Mesenchymal stem cell (in vitro differentiated cells and primary cell): ENCODE measurements around the gene ZNF160.

Source experiments
- DNase-seq: peaks from one replicate; pipeline ENCODE4 v3.0.0-alpha.2; 2013
- H2AFZ ChIP-seq: one replicate; pipeline ENCODE4 v1.6.1; 2013; ENCODE audit warnings: low read depth, mild to moderate bottlenecking, control low read depth, inconsistent platforms, low read length, moderate library complexity
- H2AK5ac ChIP-seq: 2 replicates; pipeline ENCODE4 v1.6.1; 2013; ENCODE audit warnings: low read length, moderate library complexity, mild to moderate bottlenecking, inconsistent platforms; ENCODE audit not compliant: severe bottlenecking
- H2BK120ac ChIP-seq: one replicate; pipeline ENCODE4 v1.6.1; 2013; ENCODE audit warnings: low read depth, mild to moderate bottlenecking, inconsistent platforms, low read length, moderate library complexity
- H2BK12ac ChIP-seq, 2 experiments: one replicate each; pipeline ENCODE4 v1.6.1; 2013; ENCODE audit warnings: inconsistent platforms in 2 of 2, low read length in 2 of 2, mild to moderate bottlenecking in 2 of 2, moderate library complexity in 2 of 2, control low read depth in 1 of 2
- H2BK15ac ChIP-seq: one replicate; pipeline ENCODE4 v1.6.1; 2013; ENCODE audit warnings: mild to moderate bottlenecking, low read depth, inconsistent platforms; ENCODE audit not compliant: poor library complexity, severe bottlenecking
- H2BK5ac ChIP-seq: 2 replicates; pipeline ENCODE4 v1.6.1; 2013; ENCODE audit warnings: low read depth, mild to moderate bottlenecking, low read length, control low read depth, inconsistent platforms; ENCODE audit not compliant: poor library complexity, severe bottlenecking
- H3K14ac ChIP-seq, 2 experiments: one replicate each; pipeline ENCODE4 v1.6.1; 2013; ENCODE audit warnings: inconsistent platforms in 2 of 2, low read length in 2 of 2, control low read depth in 1 of 2, mild to moderate bottlenecking in 1 of 2, moderate library complexity in 1 of 2
- H3K18ac ChIP-seq, 2 experiments: one replicate each; pipeline ENCODE4 v1.6.1; 2013; ENCODE audit warnings: inconsistent platforms in 2 of 2, low read length in 2 of 2, control low read depth in 1 of 2, low read depth in 1 of 2, mild to moderate bottlenecking in 1 of 2
- H3K23ac ChIP-seq, 2 experiments: one replicate each; pipeline ENCODE4 v1.6.1; 2013; ENCODE audit warnings: inconsistent platforms in 2 of 2, low read length in 2 of 2, mild to moderate bottlenecking in 2 of 2, moderate library complexity in 2 of 2, control low read depth in 1 of 2
- H3K27ac ChIP-seq: 2 replicates; pipeline ENCODE4 v1.5.1; 2013; ENCODE audit warnings: mild to moderate bottlenecking, moderate library complexity, low read length, control low read depth, inconsistent platforms; ENCODE audit not compliant: poor library complexity, severe bottlenecking
- H3K27me3 ChIP-seq, 2 experiments: 2 replicates each; pipeline versions ENCODE4 v1.6.1 to v1.7.0; 2013; ENCODE audit warnings: low read length in 2 of 2, mild to moderate bottlenecking in 2 of 2, moderate library complexity in 2 of 2, control low read depth in 1 of 2, inconsistent platforms in 1 of 2; ENCODE audit not compliant: control insufficient read depth in 1 of 2, insufficient read depth in 1 of 2
- H3K36me3 ChIP-seq, 2 experiments: 2 replicates each; pipeline versions ENCODE4 v1.6.1 to v1.7.0; 2013; ENCODE audit warnings: low read length in 2 of 2, control low read depth in 1 of 2, inconsistent platforms in 1 of 2, low read depth in 1 of 2, mild to moderate bottlenecking in 1 of 2; ENCODE audit not compliant: insufficient read depth in 2 of 2, control insufficient read depth in 1 of 2
- H3K4ac ChIP-seq, 2 experiments: one replicate each; pipeline ENCODE4 v1.6.1; 2013; ENCODE audit warnings: inconsistent platforms in 2 of 2, low read length in 2 of 2, mild to moderate bottlenecking in 2 of 2, moderate library complexity in 2 of 2, control low read depth in 1 of 2, low read depth in 1 of 2
- H3K4me1 ChIP-seq: 2 replicates; pipeline ENCODE4 v1.6.1; 2013; ENCODE audit warnings: low read depth, low read length, control low read depth; ENCODE audit not compliant: control insufficient read depth, insufficient read depth
- H3K4me2 ChIP-seq: 2 replicates; pipeline ENCODE4 v1.6.1; 2013; ENCODE audit warnings: low read length, mild to moderate bottlenecking, inconsistent platforms; ENCODE audit not compliant: poor library complexity, severe bottlenecking
- H3K4me3 ChIP-seq, 2 experiments: 2 replicates each; pipeline versions ENCODE4 v1.5.1 to v1.7.0; 2013; ENCODE audit warnings: low read length in 2 of 2, mild to moderate bottlenecking in 2 of 2, control low read depth in 1 of 2, low read depth in 1 of 2; ENCODE audit not compliant: insufficient read depth in 1 of 2
- H3K79me1 ChIP-seq: replicated peaks from 2 replicates; pipeline ENCODE4 v1.6.1; 2013; ENCODE audit warnings: mild to moderate bottlenecking, control low read depth, low read length, inconsistent platforms; ENCODE audit not compliant: poor library complexity, severe bottlenecking
- H3K9ac ChIP-seq: 2 replicates; pipeline ENCODE4 v1.7.0; 2013; ENCODE audit warnings: mild to moderate bottlenecking, low read length, moderate library complexity
- H3K9me3 ChIP-seq: 2 replicates; pipeline ENCODE4 v1.7.0; 2013; ENCODE audit warnings: mild to moderate bottlenecking, low read length; ENCODE audit not compliant: control insufficient read depth
- H4K8ac ChIP-seq: one replicate; pipeline ENCODE4 v1.6.1; 2013; ENCODE audit warnings: inconsistent platforms, mild to moderate bottlenecking, low read length, moderate library complexity
- H4K91ac ChIP-seq: one replicate; pipeline ENCODE4 v1.6.1; 2013; ENCODE audit warnings: mild to moderate bottlenecking, low read length, inconsistent platforms
- WGBS: methylation state at CpG from one replicate; pipeline ENCODE4 v1.1.7; 2013; ENCODE audit warnings: mixed read lengths; 5-methylcytosine and 5-hydroxymethylcytosine counted together

Gene ZNF160

GRCh38 chr19:53091413-53092254 lies 11.6 kb downstream of the ZNF160 start:
- WGBS = 83% methylated on average over 11 of the region's 19 CpGs
- peaks cover 9% of the 10 kb centered on the region for H3K9me3 ChIP-seq

DNA sequence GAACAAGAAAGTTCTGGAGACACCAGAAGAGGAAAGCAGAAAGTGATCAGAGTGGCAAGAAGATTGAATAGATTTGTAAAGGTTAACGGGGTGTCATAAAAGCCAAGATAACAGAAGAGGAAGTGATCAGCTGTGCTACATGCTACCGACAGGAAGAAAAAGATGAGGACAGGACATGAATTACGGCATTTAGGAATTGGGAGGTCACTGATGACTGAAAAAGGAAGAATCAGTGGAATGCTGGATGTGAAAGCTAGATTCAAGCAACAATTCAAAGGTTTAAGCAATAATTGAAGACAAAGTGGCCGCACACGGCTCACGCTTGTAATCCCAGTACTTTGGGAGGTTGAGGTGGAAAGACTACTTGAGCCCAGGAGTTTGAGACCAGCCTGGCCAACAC lies 15.1 kb downstream of the ZNF160 start:
- Histone ChIP-seq H3K9ac (no peak overlapping the region), H3K4ac (no peak overlapping the region), H2BK120ac (no peak overlapping the region), H4K91ac (no peak overlapping the region), H2BK15ac (no peak overlapping the region), H2BK5ac (no peak overlapping the region), H4K8ac (no peak overlapping the region), H3K14ac (no peak overlapping the region), H3K18ac (no peak overlapping the region), H3K4me3 (no peak overlapping the region), H2BK12ac (no peak overlapping the region), H3K27ac (no peak overlapping the region), H3K27me3 (no peaks in the 10 kb centered on the region), H3K9me3 (peaks cover 35% of the 10 kb centered on the region), H3K79me1 (peaks cover 31% of the 10 kb centered on the region), H2AFZ (no peak overlapping the region), H2AK5ac (no peak overlapping the region), H3K4me1 (no peaks in the 10 kb centered on the region), H3K23ac (no peak overlapping the region), H3K4me2 (no peak overlapping the region), H3K36me3 (peaks cover 66 to 97% of the 10 kb centered on the region in 2 experiments)
- WGBS = 89% methylated on average over 6 of the region's 6 CpGs
- DNase-seq = no peak

More at GRCh38 chr19:53091413-53092254, 11.6 kb downstream of the ZNF160 start:
- no peak for DNase-seq
- Histone ChIP-seq H2BK120ac (no peak overlapping the region), H2BK15ac (no peak overlapping the region), H3K27me3 (no peaks in the 10 kb centered on the region), H2BK12ac (no peak overlapping the region), H4K8ac (no peak overlapping the region), H3K79me1 (peaks cover 35% of the 10 kb centered on the region), H3K9ac (no peak overlapping the region), H3K4me3 (no peak overlapping the region), H3K36me3 (peaks cover 53 to 79% of the 10 kb centered on the region in 2 experiments), H2AK5ac (no peak overlapping the region), H3K4me1 (no peaks in the 10 kb centered on the region), H2BK5ac (no peak overlapping the region), H3K4ac (no peak overlapping the region), H3K18ac (no peak overlapping the region), H3K27ac (no peak overlapping the region), H4K91ac (no peak overlapping the region), H3K4me2 (no peak overlapping the region), H2AFZ (no peak overlapping the region), H3K23ac (no peak overlapping the region), H3K14ac (no peak overlapping the region)

GRCh38 chr19:53086949-53087348 lies 16.3 kb downstream of the ZNF160 start:
- no peak overlapping the region for H3K4me2 ChIP-seq
- no peak overlapping the region for H3K4me3 ChIP-seq
- no peak for DNase-seq

GRCh38 chr19:53085496-53085895 lies 17.7 kb downstream of the ZNF160 start:
- H3K9ac ChIP-seq = no peak overlapping the region
- H3K9me3 ChIP-seq = peaks cover 60% of the 10 kb centered on the region
- H3K4me3 ChIP-seq = no peak overlapping the region
- H3K18ac ChIP-seq = no peak overlapping the region
- DNase-seq = no peak
- no peak overlapping the region for H2BK5ac ChIP-seq
- H3K23ac ChIP-seq = no peak overlapping the region
- no peak overlapping the region for H3K4me2 ChIP-seq
- H4K91ac ChIP-seq = no peak overlapping the region
- no peak overlapping the region for H2AFZ ChIP-seq
- H3K27me3 ChIP-seq = no peaks in the 10 kb centered on the region
- H3K14ac ChIP-seq = no peak overlapping the region
- H2BK120ac ChIP-seq = no peak overlapping the region
- no peak overlapping the region for H3K4ac ChIP-seq
- peaks cover 32% of the 10 kb centered on the region for H3K79me1 ChIP-seq
- H2BK15ac ChIP-seq = no peak overlapping the region
- no peak overlapping the region for H2AK5ac ChIP-seq
- H3K36me3 ChIP-seq = peaks cover 60 to 97% of the 10 kb centered on the region in 2 experiments
- no peak overlapping the region for H3K27ac ChIP-seq
- 99% methylated on average over 5 of the region's 7 CpGs for WGBS
- no peak overlapping the region for H4K8ac ChIP-seq
- no peak overlapping the region for H2BK12ac ChIP-seq
- no peaks in the 10 kb centered on the region for H3K4me1 ChIP-seq

More at GRCh38 chr19:53086949-53087348, 16.3 kb downstream of the ZNF160 start:
- no peak overlapping the region for H4K8ac ChIP-seq
- H3K36me3 ChIP-seq = peaks cover 73 to 98% of the 10 kb centered on the region in 2 experiments
- H3K27ac ChIP-seq = no peak overlapping the region
- H3K18ac ChIP-seq = no peak overlapping the region
- no peaks in the 10 kb centered on the region for H3K27me3 ChIP-seq
- peaks cover 36% of the 10 kb centered on the region for H3K79me1 ChIP-seq
- 84% methylated on average over 2 of the region's 5 CpGs for WGBS
- no peak overlapping the region for H2BK5ac ChIP-seq
- H2AK5ac ChIP-seq = no peak overlapping the region
- no peak overlapping the region for H3K9ac ChIP-seq
- H2BK12ac ChIP-seq = no peak overlapping the region
- no peak overlapping the region for H3K23ac ChIP-seq
- no peak overlapping the region for H3K4ac ChIP-seq
- H2BK15ac ChIP-seq = no peak overlapping the region
- H2BK120ac ChIP-seq = no peak overlapping the region
- H3K9me3 ChIP-seq = peaks cover 46% of the 10 kb centered on the region
- H4K91ac ChIP-seq = no peak overlapping the region
- no peaks in the 10 kb centered on the region for H3K4me1 ChIP-seq
- H3K14ac ChIP-seq = no peak overlapping the region
- H2AFZ ChIP-seq = no peak overlapping the region
